GM12878 (cell line): Measurements from ENCODE around the gene ARHGAP21. TPM values are rescaled to one million over a fixed set of nuclear protein-coding genes. Genes with fewer than 3 reads are reported as not detected.
A peak's percentile ranks its signal among the peaks of the same experiment; 100 is the strongest.

Source experiments
- ATF3 ChIP-seq: IDR thresholded peaks from 2 replicates; pipeline ENCODE4 v1.6.1; 2011; ENCODE audit warnings: low read depth, mild to moderate bottlenecking, low read length, moderate library complexity, borderline replicate concordance; ENCODE audit errors: extremely low read depth
- BRCA1 ChIP-seq: IDR thresholded peaks from 2 replicates; pipeline ENCODE4 v1.6.1; 2011; ENCODE audit warnings: low read depth, low read length, improper control_type of control experiment
- CBFB ChIP-seq: IDR thresholded peaks from 2 replicates; pipeline ENCODE4 v1.6.1; 2016; ENCODE audit warnings: antibody characterized with exemption, low read depth
- E2F8 ChIP-seq: fragments of 450-650 bp; IDR thresholded peaks from 2 replicates; pipeline ENCODE4 v1.6.1; 2018; ENCODE audit warnings: mild to moderate bottlenecking, low read depth, moderate library complexity; ENCODE audit not compliant: partially characterized antibody
- EP300 ChIP-seq, 2 experiments: fragments of 150-350 bp in 1 of 2; IDR thresholded peaks; 2 replicates each; pipeline ENCODE4 v1.6.1; 2011 to 2012; ENCODE audit warnings: low read depth in 2 of 2, low read length in 2 of 2, borderline replicate concordance in 1 of 2, improper control_type of control experiment in 1 of 2, inconsistent platforms in 1 of 2; ENCODE audit not compliant: control insufficient read depth in 1 of 2
- JUNB ChIP-seq: IDR thresholded peaks from 2 replicates; pipeline ENCODE4 v1.6.1; 2016; ENCODE audit warnings: antibody characterized with exemption, mild to moderate bottlenecking
- MLLT1 ChIP-seq: fragments of 450-650 bp; IDR thresholded peaks from 2 replicates; pipeline ENCODE4 v1.6.1; 2016; ENCODE audit warnings: mild to moderate bottlenecking
- NFYB ChIP-seq: IDR thresholded peaks from 2 replicates; pipeline ENCODE4 v1.6.1; 2011; ENCODE audit warnings: low read depth, mild to moderate bottlenecking, low read length, improper control_type of control experiment, moderate library complexity; ENCODE audit not compliant: insufficient read depth
- RELB ChIP-seq: fragments of 450-650 bp; IDR thresholded peaks from 2 replicates; pipeline ENCODE4 v1.6.1; 2017; ENCODE audit warnings: low read depth, mild to moderate bottlenecking, moderate library complexity
- SIN3A ChIP-seq: IDR thresholded peaks from 2 replicates; pipeline ENCODE4 v1.6.1; 2012; ENCODE audit warnings: low read depth, low read length, improper control_type of control experiment
- TBL1XR1 ChIP-seq: IDR thresholded peaks from 2 replicates; pipeline ENCODE4 v1.6.1; 2012; ENCODE audit warnings: low read depth, low read length, improper control_type of control experiment
- TCF3 ChIP-seq: IDR thresholded peaks from 2 replicates; pipeline ENCODE4 v1.6.1; 2012; ENCODE audit warnings: low read depth, mild to moderate bottlenecking, low read length, borderline replicate concordance; ENCODE audit not compliant: insufficient read depth
- ZBTB11 ChIP-seq: fragments of 450-650 bp; formaldehyde crosslinking; IDR thresholded peaks from 2 replicates; pipeline ENCODE4 v1.5.0; 2022; ENCODE audit warnings: mild to moderate bottlenecking, missing genetic modification characterization
- ZBTB40 ChIP-seq: fragments of 450-650 bp; IDR thresholded peaks from 2 replicates; pipeline ENCODE4 v1.6.1; 2016; ENCODE audit warnings: mild to moderate bottlenecking, moderate library complexity, borderline replicate concordance
- polyA plus RNA-seq, 11 experiments: library from polyadenylated mRNA; depleted of rRNA in 4 of 11; unstranded in 6 of 11; stranded (reverse) in 5 of 11; fragments of >200 nt; fragmentation: Nextera tagmentation in 4 of 11; fragmentation: Illumina TruSeq in 1 of 11; extraction: Ambion mirVana in 4 of 11; extraction: Trizol in 1 of 11; gene quantifications; 1 replicate in 1 of 11; 2 replicates in 10 of 11; pipeline versions ENCODE4 v1.2.1 to v1.2.3, GENCODE V29; 2011 to 2016; ENCODE audit warnings: inconsistent platforms in 2 of 11, missing spikeins in 2 of 11, low read depth in 1 of 11
- total RNA-seq, 4 experiments: library from RNA; depleted of rRNA in 3 of 4; stranded (reverse); fragments of >200 nt in 3 of 4; fragmentation: Illumina TruSeq in 1 of 4; extraction: Trizol in 1 of 4; gene quantifications; 2 replicates each; pipeline versions ENCODE4 v1.2.1 to v1.2.3, GENCODE V29; 2013 to 2021

The ARHGAP21 gene
- total and polyA plus RNA-seq, 10 of the 15 experiments (the other 5 are each of a cell fraction or from before 2014, with no cell fraction given), result 11.7 to 103 (median 37.6) TPM

GRCh38 chr10:24652381-24652957 is 71.2 kb downstream of the ARHGAP21 start (continued):
- TF ChIP-seq MLLT1 (peak; percentile 57; the same call in 1 of the 2 replicates), NFYB (no peak), ZBTB11 (CRISPR knock-in tag) (no peak), EP300 (IDR thresholded peaks at IDR 0.05; ENCODE audit: borderline replicate concordance in 1 of 2, control insufficient read depth in 1 of 2, low read depth in 2 of 2, low read length in 2 of 2) (peak; percentile 42 to 82; a peak in 3 of 4 replicates), ZBTB40 (no peak), TBL1XR1 (peak; percentile 69; the same call in 1 of the 2 replicates), JUNB (peak; percentile 90), RELB (peak; percentile 83), E2F8 (peak; percentile 25), CBFB (no peak), SIN3A (no peak), ATF3 (no peak), BRCA1 (no peak), TCF3 (no peak)
